Neuronal stem cell (in vitro differentiated cells): ENCODE measurements around the gene KLF2.
A peak's percentile ranks its signal among the peaks of the same experiment; 100 is the strongest.
"Not testable (repeated sequence)": the region's sequence is repeated elsewhere in the genome, so short reads cannot be mapped to it uniquely, and the experiment has no call there.

Experiments
- DNase-seq: peaks from one replicate; pipeline ENCODE4 v3.0.0-alpha.2; 2013; ENCODE audit warnings: low spot score
- H2AFZ ChIP-seq: one replicate; pipeline ENCODE4 v1.6.1; 2013; ENCODE audit warnings: mild to moderate bottlenecking, low read length, inconsistent platforms
- H2AK5ac ChIP-seq: 2 replicates; pipeline ENCODE4 v1.6.1; 2013; ENCODE audit warnings: low read depth, mild to moderate bottlenecking, inconsistent platforms, low read length, moderate library complexity, mixed read lengths
- H2BK120ac ChIP-seq: 2 replicates; pipeline ENCODE4 v1.6.1; 2013; ENCODE audit warnings: low read depth, mild to moderate bottlenecking, inconsistent platforms, low read length, moderate library complexity, mixed read lengths
- H2BK12ac ChIP-seq: one replicate; pipeline ENCODE4 v1.6.1; 2013; ENCODE audit warnings: low read length, inconsistent platforms
- H2BK15ac ChIP-seq: 2 replicates; pipeline ENCODE4 v1.6.1; 2013; ENCODE audit warnings: mild to moderate bottlenecking, low read length, inconsistent platforms, mixed read lengths
- H2BK5ac ChIP-seq: one replicate; pipeline ENCODE4 v1.6.1; 2013; ENCODE audit warnings: inconsistent platforms, mild to moderate bottlenecking, low read length, moderate library complexity
- H3K14ac ChIP-seq: one replicate; pipeline ENCODE4 v1.6.1; 2013; ENCODE audit warnings: low read length, inconsistent platforms
- H3K18ac ChIP-seq: 2 replicates; pipeline ENCODE4 v1.6.1; 2013; ENCODE audit warnings: low read length, inconsistent platforms
- H3K23ac ChIP-seq: 2 replicates; pipeline ENCODE4 v1.6.1; 2013; ENCODE audit warnings: low read depth, mild to moderate bottlenecking, mixed read lengths, low read length, inconsistent platforms; ENCODE audit not compliant: poor library complexity
- H3K27ac ChIP-seq: replicated peaks from 3 replicates; pipeline ENCODE4 v1.5.1; 2013; ENCODE audit warnings: low read length, inconsistent platforms
- H3K27me3 ChIP-seq, 3 experiments: 2 replicates each; pipeline ENCODE4 v1.6.1; 2013; ENCODE audit warnings: low read length in 3 of 3, mild to moderate bottlenecking in 2 of 3, inconsistent platforms in 1 of 3, low read depth in 1 of 3, mixed read lengths in 1 of 3, moderate library complexity in 1 of 3; ENCODE audit not compliant: control insufficient read depth in 3 of 3, insufficient read depth in 3 of 3
- H3K36me3 ChIP-seq, 2 donors: replicated peaks in 1 of 2; 2 replicates each; pipeline ENCODE4 v1.6.1; 2013; ENCODE audit warnings: low read length in 2 of 2; ENCODE audit not compliant: control insufficient read depth in 2 of 2, insufficient read depth in 2 of 2
- H3K4ac ChIP-seq: 2 replicates; pipeline ENCODE4 v1.6.1; 2013; ENCODE audit warnings: inconsistent platforms, mild to moderate bottlenecking, low read length, moderate library complexity
- H3K4me1 ChIP-seq, 2 donors: 1 replicate in 1 of 2; 2 replicates in 1 of 2; pipeline ENCODE4 v1.6.1; 2013; ENCODE audit warnings: low read length in 2 of 2, low read depth in 1 of 2; ENCODE audit not compliant: control insufficient read depth in 2 of 2, insufficient read depth in 1 of 2
- H3K4me2 ChIP-seq: one replicate; pipeline ENCODE4 v1.6.1; 2013; ENCODE audit warnings: mild to moderate bottlenecking, low read length, inconsistent platforms; ENCODE audit not compliant: insufficient read depth, poor library complexity, severe bottlenecking
- H3K4me3 ChIP-seq, 2 donors: 2 replicates each; pipeline ENCODE4 v1.5.1; 2013; ENCODE audit warnings: low read length in 2 of 2, mild to moderate bottlenecking in 2 of 2, inconsistent platforms in 1 of 2, moderate library complexity in 1 of 2
- H3K79me1 ChIP-seq: one replicate; pipeline ENCODE4 v1.6.1; 2013; ENCODE audit warnings: low read depth, mild to moderate bottlenecking, inconsistent platforms, low read length, moderate library complexity
- H3K9ac ChIP-seq: one replicate; pipeline ENCODE4 v1.6.1; 2013; ENCODE audit warnings: mild to moderate bottlenecking, low read depth, low read length, inconsistent platforms; ENCODE audit not compliant: poor library complexity
- H3K9me3 ChIP-seq, 2 donors: replicated peaks in 1 of 2; 2 replicates each; pipeline versions ENCODE3 to v1.6.1; 2013; ENCODE audit warnings: low read length in 2 of 2, mild to moderate bottlenecking in 2 of 2, inconsistent platforms in 1 of 2, low read depth in 1 of 2, mixed read lengths in 1 of 2, moderate library complexity in 1 of 2; ENCODE audit not compliant: control insufficient read depth in 2 of 2, insufficient read depth in 1 of 2
- H4K8ac ChIP-seq: one replicate; pipeline ENCODE4 v1.6.1; 2013; ENCODE audit warnings: low read depth, mild to moderate bottlenecking, inconsistent platforms, low read length, moderate library complexity
- H4K91ac ChIP-seq: one replicate; pipeline ENCODE4 v1.6.1; 2013; ENCODE audit warnings: low read length, low read depth, mild to moderate bottlenecking, inconsistent platforms; ENCODE audit not compliant: poor library complexity
- WGBS, 2 donors: extraction: QIAGEN DNeasy Blood & Tissue Kit; methylation state at CpG; one replicate each; pipeline ENCODE4 v1.1.7; 2013; ENCODE audit warnings: missing lambda C conversion rate in 2 of 2, mixed read lengths in 1 of 2; ENCODE audit not compliant: insufficient read length in 2 of 2, insufficient replicate concordance in 1 of 2; ENCODE audit errors: extremely low coverage in 2 of 2; 5-methylcytosine and 5-hydroxymethylcytosine counted together

KLF2 gene

DNA sequence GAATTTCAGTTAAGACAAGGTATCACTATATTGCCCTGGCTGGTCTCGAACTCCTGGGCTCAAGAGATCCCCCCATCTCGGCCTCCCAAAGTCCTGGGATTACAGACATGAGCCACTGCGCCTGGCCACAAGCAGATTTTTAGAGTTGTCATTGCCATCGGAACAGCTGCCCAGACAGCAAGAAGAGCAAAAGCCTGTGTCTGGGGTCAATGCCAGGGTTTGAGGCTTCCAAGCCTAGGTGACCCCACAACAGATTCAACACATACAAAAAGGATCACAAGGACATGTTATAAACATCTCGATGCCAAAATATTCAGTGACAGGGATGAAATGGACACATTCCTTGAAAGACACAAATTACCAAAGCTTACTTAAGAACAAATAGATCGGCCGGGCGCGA is 40.1 kb upstream of the KLF2 start:
- no peak overlapping the region for H3K27ac ChIP-seq
- no peak overlapping the region for H3K4ac ChIP-seq
- no peak overlapping the region for H3K23ac ChIP-seq
- H3K4me1 ChIP-seq: peaks cover 2 to 5% of the 10 kb centered on the region in 2 donors
- no peak overlapping the region for H3K4me3 ChIP-seq
- H4K8ac ChIP-seq: no peak overlapping the region
- no peak overlapping the region for H3K18ac ChIP-seq
- peaks cover 0 to 3% of the 10 kb centered on the region in 2 donors for H3K9me3 ChIP-seq
- H3K4me2 ChIP-seq: no peak overlapping the region
- H2BK15ac ChIP-seq: no peak overlapping the region
- H3K79me1 ChIP-seq: no peaks in the 10 kb centered on the region
- H2AK5ac ChIP-seq: no peak overlapping the region
- no peak overlapping the region for H2BK120ac ChIP-seq
- H2BK12ac ChIP-seq: no peak overlapping the region
- H2AFZ ChIP-seq: no peak overlapping the region
- peaks cover 0 to 50% (median 0%) of the 10 kb centered on the region in 3 experiments for H3K27me3 ChIP-seq
- H4K91ac ChIP-seq: no peak overlapping the region
- no peaks in the 10 kb centered on the region for H3K36me3 ChIP-seq
- no peak overlapping the region for H3K14ac ChIP-seq
- no peak overlapping the region for H3K9ac ChIP-seq
- no peak overlapping the region for H2BK5ac ChIP-seq
- no CpG with 5 or more reads among the region's 9 CpGs for WGBS, 2 donors
- no peak for DNase-seq

DNA sequence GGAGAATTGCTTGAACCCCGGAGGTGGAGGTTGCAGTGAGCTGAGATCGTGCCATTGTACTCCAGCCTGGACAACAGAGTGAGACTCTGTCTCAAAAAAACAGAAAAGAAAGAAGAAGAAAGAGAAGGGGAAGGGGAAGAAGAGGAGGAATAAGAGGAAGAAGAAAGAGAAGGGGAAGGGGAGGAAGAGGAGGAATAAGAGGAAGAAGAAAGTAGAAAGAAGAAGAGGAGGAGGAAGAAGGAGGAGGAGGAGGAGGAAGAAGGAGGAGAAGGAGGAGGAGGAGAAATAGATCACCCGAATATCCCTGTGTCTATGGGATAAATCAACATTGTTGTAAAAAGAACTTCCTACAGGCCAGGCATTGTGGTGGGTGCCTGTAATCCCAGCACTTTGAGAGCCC is 39.5 kb upstream of the KLF2 start:
- H3K9ac ChIP-seq, H3K27ac ChIP-seq, H2BK15ac ChIP-seq, H2AFZ ChIP-seq, H2BK5ac ChIP-seq, H3K9me3 ChIP-seq, H2BK120ac ChIP-seq, H3K18ac ChIP-seq, H3K4me3 ChIP-seq, H3K79me1 ChIP-seq, H4K8ac ChIP-seq, H3K4ac ChIP-seq, H4K91ac ChIP-seq, DNase-seq, H3K36me3 ChIP-seq, H3K4me2 ChIP-seq, H2AK5ac ChIP-seq, H3K14ac ChIP-seq, H3K23ac ChIP-seq, H3K4me1 ChIP-seq, H2BK12ac ChIP-seq: not testable (repeated sequence)
- H3K27me3 ChIP-seq: peaks cover 0 to 50% (median 0%) of the 10 kb centered on the region in 3 experiments
- no CpG with 5 or more reads among the region's 3 CpGs for WGBS, 2 donors

DNA sequence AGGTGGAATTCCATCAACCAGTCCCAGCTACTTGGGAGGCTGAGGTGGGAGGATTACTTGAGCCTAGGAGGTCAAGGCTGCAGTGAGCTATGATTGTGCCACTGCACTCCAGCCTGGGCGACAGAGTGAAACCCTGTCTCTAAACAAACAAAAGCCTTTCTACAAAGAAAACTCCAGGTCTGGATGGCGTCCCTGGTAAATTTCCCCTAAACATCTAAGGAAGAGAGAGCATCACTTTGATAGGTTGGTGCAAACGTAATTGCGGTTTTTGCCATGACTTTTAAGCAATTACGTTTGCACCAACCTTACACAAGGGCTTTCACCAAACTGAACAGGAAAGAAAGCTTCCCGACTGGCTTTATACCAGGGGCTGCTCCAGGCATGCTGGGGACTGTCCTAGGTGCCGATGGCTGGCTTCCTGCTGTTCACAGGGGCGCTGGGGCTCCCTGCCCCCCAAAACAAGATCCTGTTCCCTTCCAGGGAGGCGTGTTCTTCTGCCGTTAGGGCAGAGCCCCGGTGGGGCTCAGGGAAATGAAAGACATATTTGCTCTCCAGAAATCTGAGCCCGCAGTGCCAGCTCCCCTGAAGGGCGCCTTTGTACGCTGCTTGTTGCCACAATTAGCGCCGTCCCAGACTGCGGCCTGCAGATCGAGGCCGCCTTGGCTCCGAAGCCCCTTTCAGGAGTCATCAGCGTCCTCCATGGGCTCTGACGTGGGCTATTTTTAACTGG is 38.7 kb upstream of the KLF2 start:
- H3K4me3 ChIP-seq: no peak overlapping the region
- H3K36me3 ChIP-seq: no peaks in the 10 kb centered on the region
- H3K18ac ChIP-seq: peak overlapping the region; percentile 81
- no peak overlapping the region for H3K4ac ChIP-seq
- no peak overlapping the region for H2AK5ac ChIP-seq
- H2BK5ac ChIP-seq: no peak overlapping the region
- peak overlapping the region; percentile 83 for H2AFZ ChIP-seq
- H3K23ac ChIP-seq: no peak overlapping the region
- peaks cover 0 to 3% of the 10 kb centered on the region in 2 donors for H3K9me3 ChIP-seq
- H3K14ac ChIP-seq: peak overlapping the region; percentile 47
- peak overlapping the region; percentile 36 for H3K4me2 ChIP-seq
- H4K8ac ChIP-seq: no peak overlapping the region
- no CpG with 5 or more reads among the region's 22 CpGs for WGBS, 2 donors
- H2BK120ac ChIP-seq: peak overlapping the region; percentile 83
- H2BK12ac ChIP-seq: no peak overlapping the region
- peaks cover 2 to 5% of the 10 kb centered on the region in 2 donors for H3K4me1 ChIP-seq
- no peak overlapping the region for H3K27ac ChIP-seq
- H3K79me1 ChIP-seq: peaks cover 1% of the 10 kb centered on the region
- H3K27me3 ChIP-seq: peaks cover 0 to 48% (median 0%) of the 10 kb centered on the region in 3 experiments
- peak overlapping the region; percentile 69 for H2BK15ac ChIP-seq
- DNase-seq: peak; percentile 8
- H4K91ac ChIP-seq: no peak overlapping the region
- H3K9ac ChIP-seq: no peak overlapping the region

DNA sequence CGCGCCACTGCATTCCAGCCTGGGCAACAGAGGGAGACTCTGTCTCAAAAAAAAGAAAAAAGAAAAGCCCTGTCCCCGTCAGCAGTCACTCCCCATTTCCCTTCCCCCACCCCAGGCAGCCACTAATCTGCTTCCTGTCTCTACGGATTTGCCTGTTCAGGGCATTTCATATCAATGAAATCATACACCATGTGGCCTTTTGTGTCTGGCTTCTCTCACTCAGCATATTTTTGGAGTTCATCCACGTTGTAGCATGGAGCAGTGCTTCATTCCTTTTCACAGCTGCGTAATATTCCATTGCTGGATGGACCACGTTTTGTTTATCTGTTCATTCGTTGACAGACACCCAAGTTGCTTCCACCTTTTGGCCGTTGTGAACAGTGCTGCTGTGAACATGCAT is 36.1 kb upstream of the KLF2 start:
- Histone ChIP-seq H2BK15ac (no peak overlapping the region), H4K8ac (no peak overlapping the region), H3K9me3 (peaks cover 0 to 3% of the 10 kb centered on the region in 2 donors), H3K36me3 (no peaks in the 10 kb centered on the region), H3K18ac (no peak overlapping the region), H3K27me3 (peaks cover 0 to 38% (median 0%) of the 10 kb centered on the region in 3 experiments), H2AFZ (no peak overlapping the region), H3K23ac (no peak overlapping the region), H2BK120ac (no peak overlapping the region), H3K4ac (no peak overlapping the region), H3K4me2 (no peak overlapping the region), H3K4me1 (peaks cover under 1 to 5% of the 10 kb centered on the region in 2 donors), H2BK12ac (no peak overlapping the region), H3K9ac (no peak overlapping the region), H2AK5ac (no peak overlapping the region), H4K91ac (no peak overlapping the region), H2BK5ac (no peak overlapping the region), H3K27ac (no peak overlapping the region), H3K4me3 (no peak overlapping the region), H3K14ac (no peak overlapping the region), H3K79me1 (peaks cover 1% of the 10 kb centered on the region)
- WGBS, 2 donors: no CpG with 5 or more reads among the region's 9 CpGs
- no peak for DNase-seq
